ENCODE results near the gene POLR1A. TPM values are rescaled to one million over a fixed set of nuclear protein-coding genes. Genes with fewer than 3 reads are reported as not detected.
"Not testable (repeated sequence)": the region's sequence is repeated elsewhere in the genome, so short reads cannot be mapped to it uniquely, and the experiment has no call there.

POLR1A gene
- total RNA-seq, 4 donors from 2014 or later = 13.3 to 22.4 (median 16.6) TPM

DNA sequence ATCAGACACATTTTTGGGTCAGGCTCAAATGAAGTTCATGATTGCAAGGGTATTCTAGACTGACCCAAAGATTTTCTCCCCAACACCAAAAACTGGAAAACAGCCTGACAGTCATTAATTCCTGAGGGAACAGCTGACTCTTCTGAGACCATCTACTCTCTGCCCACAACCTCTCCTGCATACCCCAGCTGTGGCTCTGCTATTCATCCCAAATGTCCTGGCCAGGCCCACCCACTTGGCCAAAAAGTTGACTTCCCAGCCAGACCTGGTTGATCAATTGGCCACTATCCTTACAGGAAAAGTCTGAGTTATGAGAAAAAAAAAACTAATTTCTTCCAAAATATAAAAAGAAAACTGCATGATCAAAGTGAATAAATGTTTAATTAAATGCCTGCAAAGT lies 113.1 kb downstream of the POLR1A start:
- DNase-seq (ENCODE audit: extremely low spot score) = no peak
- TF ChIP-seq POLR2A (IDR thresholded peaks at IDR 0.05; ENCODE audit: low read depth) (no peak), POLR2AphosphoS5 (IDR thresholded peaks at IDR 0.05) (no peak), EP300 (IDR thresholded peaks at IDR 0.05) (no peak)
- TF ChIP-seq, protein P1, sequence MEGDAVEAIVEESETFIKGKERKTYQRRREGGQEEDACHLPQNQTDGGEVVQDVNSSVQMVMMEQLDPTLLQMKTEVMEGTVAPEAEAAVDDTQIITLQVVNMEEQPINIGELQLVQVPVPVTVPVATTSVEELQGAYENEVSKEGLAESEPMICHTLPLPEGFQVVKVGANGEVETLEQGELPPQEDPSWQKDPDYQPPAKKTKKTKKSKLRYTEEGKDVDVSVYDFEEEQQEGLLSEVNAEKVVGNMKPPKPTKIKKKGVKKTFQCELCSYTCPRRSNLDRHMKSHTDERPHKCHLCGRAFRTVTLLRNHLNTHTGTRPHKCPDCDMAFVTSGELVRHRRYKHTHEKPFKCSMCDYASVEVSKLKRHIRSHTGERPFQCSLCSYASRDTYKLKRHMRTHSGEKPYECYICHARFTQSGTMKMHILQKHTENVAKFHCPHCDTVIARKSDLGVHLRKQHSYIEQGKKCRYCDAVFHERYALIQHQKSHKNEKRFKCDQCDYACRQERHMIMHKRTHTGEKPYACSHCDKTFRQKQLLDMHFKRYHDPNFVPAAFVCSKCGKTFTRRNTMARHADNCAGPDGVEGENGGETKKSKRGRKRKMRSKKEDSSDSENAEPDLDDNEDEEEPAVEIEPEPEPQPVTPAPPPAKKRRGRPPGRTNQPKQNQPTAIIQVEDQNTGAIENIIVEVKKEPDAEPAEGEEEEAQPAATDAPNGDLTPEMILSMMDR (IDR thresholded peaks at IDR 0.05) = no peak
- intact Hi-C loops (cut with DNase I) = no loop called here
- Histone ChIP-seq H3K9me3 (no peaks in the 10 kb centered on the region), H3K36me3 (no peaks in the 10 kb centered on the region), H3K4me3 (no peak overlapping the region), H3K4me1 (peaks cover 33 to 59% (median 55%) of the 10 kb centered on the region in 4 donors), H3K27me3 (no peaks in the 10 kb centered on the region), H3K27ac (replicated peaks in 1 of 4) (no peak overlapping the region)

DNA sequence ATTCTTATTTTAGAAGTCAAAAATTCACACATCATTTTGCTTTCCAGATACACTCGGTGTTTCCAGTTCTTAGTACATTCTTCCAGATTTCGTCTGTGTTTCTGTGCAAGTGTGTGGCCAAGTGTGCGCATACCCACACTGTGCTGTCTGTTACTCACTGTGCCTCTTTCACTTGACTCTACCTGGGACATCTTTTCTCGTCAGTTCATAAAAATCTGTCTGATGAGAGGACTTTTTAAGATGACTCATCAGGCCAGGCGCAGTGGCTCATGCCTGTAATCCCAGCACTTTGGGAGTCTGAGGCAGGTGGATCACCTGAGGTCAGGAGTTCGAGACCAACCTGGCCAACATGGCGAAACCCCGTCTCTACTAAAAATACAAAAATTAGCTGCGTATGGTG lies 113.6 kb downstream of the POLR1A start:
- H3K4me3 ChIP-seq = not testable (repeated sequence)

DNA sequence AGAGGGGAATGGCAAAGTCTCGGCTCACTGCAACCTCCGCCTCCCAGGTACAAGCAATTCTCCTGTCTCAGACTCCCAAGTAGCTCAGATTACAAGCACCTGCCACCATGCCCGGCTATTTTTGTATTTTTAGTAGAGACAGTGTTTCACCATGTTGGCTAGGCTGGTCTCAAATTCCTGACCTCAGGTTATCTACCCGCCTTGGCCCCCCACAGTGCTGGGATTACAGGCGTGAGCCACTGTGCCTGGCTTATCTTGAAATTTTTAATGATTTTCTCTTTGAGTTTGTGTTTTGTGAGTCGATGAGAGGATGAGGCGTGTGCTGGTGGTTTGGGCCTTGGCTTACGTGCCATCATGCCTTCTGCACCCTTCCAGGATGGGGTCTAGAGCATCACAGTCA lies 115.6 kb downstream of the POLR1A start:
- WGBS = 92% methylated on average over 8 of the region's 8 CpGs
- no peaks in the 10 kb centered on the region for H3K36me3 ChIP-seq
- H3K27me3 ChIP-seq = no peaks in the 10 kb centered on the region
- H3K4me3 ChIP-seq = no peak overlapping the region
- H3K9me3 ChIP-seq = no peaks in the 10 kb centered on the region
- H3K4me1 ChIP-seq = peaks cover 16 to 39% (median 37%) of the 10 kb centered on the region in 4 donors
- DNase-seq (ENCODE audit: extremely low spot score) = peak; percentile 50
- H3K27ac ChIP-seq (replicated peaks in 1 of 4) = no peak overlapping the region
- TF ChIP-seq POLR2A (IDR thresholded peaks at IDR 0.05; ENCODE audit: low read depth) = no peak
- no peak for TF ChIP-seq EP300 (IDR thresholded peaks at IDR 0.05)
- no peak for TF ChIP-seq POLR2AphosphoS5 (IDR thresholded peaks at IDR 0.05)
- TF ChIP-seq, protein P1 (IDR thresholded peaks at IDR 0.05) = no peak
- intact Hi-C loops (cut with DNase I) = no loop called here

More for the DNA sequence above, 113.6 kb downstream of the POLR1A start:
- H3K36me3 ChIP-seq; H3K9me3 ChIP-seq; intact Hi-C loops (cut with DNase I); H3K27me3 ChIP-seq; H3K27ac ChIP-seq (replicated peaks in 1 of 4): not testable (repeated sequence)
- 96% methylated on average over 9 of the region's 9 CpGs for WGBS
- H3K4me1 ChIP-seq = peaks cover 29 to 58% (median 55%) of the 10 kb centered on the region in 4 donors
- DNase-seq (ENCODE audit: extremely low spot score) = peak; percentile 75

DNA sequence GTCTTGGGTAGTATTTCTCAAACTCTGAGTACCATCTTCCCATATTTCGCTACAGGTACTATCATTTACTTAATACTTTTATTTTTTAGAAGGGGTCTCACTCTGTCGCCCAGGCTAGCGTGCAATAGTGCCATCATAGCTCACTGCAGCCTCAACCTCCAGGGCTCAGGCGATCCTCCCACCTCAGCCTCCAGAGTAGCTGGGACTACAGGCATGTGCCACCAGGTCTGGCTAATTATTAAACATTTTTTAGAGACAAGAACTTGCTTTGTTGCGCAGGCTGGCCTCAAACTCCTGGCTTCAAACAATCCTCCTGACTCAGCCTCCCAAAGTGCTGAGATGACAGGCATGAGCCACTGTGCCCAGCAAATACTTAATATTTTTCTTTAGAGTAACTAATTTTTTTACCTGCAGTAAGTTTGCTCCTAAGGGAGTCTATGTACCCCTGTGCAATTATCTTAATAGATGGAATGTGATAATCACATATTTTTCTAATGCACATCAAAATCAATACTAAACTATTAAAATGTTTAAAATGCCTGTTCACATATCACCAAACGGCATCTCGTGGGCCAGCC lies 116.3 kb downstream of the POLR1A start:
- H3K36me3 ChIP-seq = no peaks in the 10 kb centered on the region
- intact Hi-C loops (cut with DNase I) = no loop called here
- TF ChIP-seq, protein P1 (IDR thresholded peaks at IDR 0.05) = no peak
- TF ChIP-seq EP300 (IDR thresholded peaks at IDR 0.05) (no peak), POLR2AphosphoS5 (IDR thresholded peaks at IDR 0.05) (no peak), POLR2A (IDR thresholded peaks at IDR 0.05; ENCODE audit: low read depth) (no peak)
- no peaks in the 10 kb centered on the region for H3K9me3 ChIP-seq
- peak; percentile 64 for DNase-seq (ENCODE audit: extremely low spot score)
- peaks cover 9 to 33% (median 31%) of the 10 kb centered on the region in 4 donors for H3K4me1 ChIP-seq
- 90% methylated on average over 7 of the region's 7 CpGs for WGBS
- no peaks in the 10 kb centered on the region for H3K27me3 ChIP-seq
- peak overlapping the region in 1 of 4 donors; percentile 69 for H3K27ac ChIP-seq (replicated peaks in 1 of 4)
- H3K4me3 ChIP-seq = no peak overlapping the region

DNA sequence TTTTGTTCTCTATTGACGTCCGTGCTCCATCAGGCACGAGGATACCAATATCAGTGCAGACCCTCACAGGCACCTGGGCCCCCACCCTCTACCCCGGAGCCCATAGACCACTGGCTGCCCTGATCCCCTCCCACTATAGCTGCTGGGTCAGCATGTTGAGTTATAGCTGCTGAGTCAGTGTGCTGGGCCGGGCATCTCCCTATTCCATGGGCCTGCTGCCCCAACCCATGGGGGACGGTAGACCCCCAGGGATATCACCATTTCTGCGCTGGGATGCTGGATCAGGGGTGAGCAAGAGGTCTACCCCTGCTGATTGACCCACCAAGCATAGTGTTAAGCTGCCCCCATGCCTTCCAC lies 116.8 kb downstream of the POLR1A start:
- intact Hi-C loops (cut with DNase I) = no loop called here
- H3K27ac ChIP-seq (replicated peaks in 1 of 4) = peak overlapping the region; percentile 48 to 74 (median 68)
- WGBS = 78% methylated on average over 5 of the region's 7 CpGs
- H3K27me3 ChIP-seq = no peaks in the 10 kb centered on the region
- H3K9me3 ChIP-seq = no peaks in the 10 kb centered on the region
- no peaks in the 10 kb centered on the region for H3K36me3 ChIP-seq
- TF ChIP-seq EP300 (IDR thresholded peaks at IDR 0.05) (no peak), POLR2A (IDR thresholded peaks at IDR 0.05; ENCODE audit: low read depth) (no peak), POLR2AphosphoS5 (IDR thresholded peaks at IDR 0.05) (no peak)
- TF ChIP-seq, protein P1 (IDR thresholded peaks at IDR 0.05) = no peak
- no peak overlapping the region for H3K4me3 ChIP-seq
- peaks cover 4 to 28% (median 26%) of the 10 kb centered on the region in 4 donors for H3K4me1 ChIP-seq
- DNase-seq (ENCODE audit: extremely low spot score) = peak; percentile 81
